ENCODE data around the gene RTL1. TPM values are rescaled to one million over a fixed set of nuclear protein-coding genes. Genes with fewer than 3 reads are reported as not detected.

The RTL1 gene
- total RNA-seq, 1 experiment from 2014 or later, result not detected

- DNase-seq (ENCODE audit: extremely low read depth, low read depth), result no peak
Observed at GRCh38 chr14:100836941-100837804, 66.3 kb downstream of the RTL1 start.

GRCh38 chr14:100836311-100836805, 67.2 kb downstream of the RTL1 start:
- no peak for DNase-seq (ENCODE audit: extremely low read depth, low read depth)

DNA sequence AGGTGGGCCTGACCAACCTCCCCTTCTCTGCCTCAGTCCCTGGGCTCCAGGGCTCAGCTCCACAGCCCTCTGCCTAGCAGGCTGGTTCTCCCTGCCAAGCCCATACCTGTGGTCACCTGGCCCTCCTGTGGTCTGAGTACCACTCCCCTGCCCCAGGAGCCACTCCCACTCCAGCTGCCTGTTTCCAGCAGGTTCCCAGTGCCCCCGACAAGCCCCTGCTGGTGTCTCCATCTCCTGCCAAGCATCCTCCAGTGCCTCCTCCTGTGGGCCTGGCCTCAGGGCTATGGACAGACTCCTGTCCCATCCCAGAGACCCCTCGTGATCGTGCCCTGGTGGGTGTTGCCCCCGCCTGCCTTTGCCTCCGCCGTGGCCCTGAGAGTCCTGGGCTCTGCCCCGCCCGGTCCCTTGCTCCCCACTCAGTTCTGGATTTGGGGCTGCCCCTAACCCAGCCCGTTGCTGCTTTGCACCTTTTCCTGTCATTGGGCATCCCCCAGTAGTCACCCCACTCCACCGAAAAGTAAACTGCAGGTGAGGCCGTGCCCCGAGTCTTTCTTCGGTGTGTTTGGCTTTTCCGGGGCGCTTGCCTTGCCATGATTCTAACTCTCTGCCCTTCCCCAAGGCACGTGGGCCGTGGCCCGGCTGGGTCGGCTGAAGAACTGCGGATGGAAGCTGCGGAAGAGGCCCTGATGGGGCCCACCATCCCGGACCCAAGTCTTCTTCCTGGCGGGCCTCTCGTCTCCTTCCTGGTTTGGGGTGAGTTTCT, 67.8 kb downstream of the RTL1 start:
- no peak for DNase-seq (ENCODE audit: extremely low read depth, low read depth)

DNA sequence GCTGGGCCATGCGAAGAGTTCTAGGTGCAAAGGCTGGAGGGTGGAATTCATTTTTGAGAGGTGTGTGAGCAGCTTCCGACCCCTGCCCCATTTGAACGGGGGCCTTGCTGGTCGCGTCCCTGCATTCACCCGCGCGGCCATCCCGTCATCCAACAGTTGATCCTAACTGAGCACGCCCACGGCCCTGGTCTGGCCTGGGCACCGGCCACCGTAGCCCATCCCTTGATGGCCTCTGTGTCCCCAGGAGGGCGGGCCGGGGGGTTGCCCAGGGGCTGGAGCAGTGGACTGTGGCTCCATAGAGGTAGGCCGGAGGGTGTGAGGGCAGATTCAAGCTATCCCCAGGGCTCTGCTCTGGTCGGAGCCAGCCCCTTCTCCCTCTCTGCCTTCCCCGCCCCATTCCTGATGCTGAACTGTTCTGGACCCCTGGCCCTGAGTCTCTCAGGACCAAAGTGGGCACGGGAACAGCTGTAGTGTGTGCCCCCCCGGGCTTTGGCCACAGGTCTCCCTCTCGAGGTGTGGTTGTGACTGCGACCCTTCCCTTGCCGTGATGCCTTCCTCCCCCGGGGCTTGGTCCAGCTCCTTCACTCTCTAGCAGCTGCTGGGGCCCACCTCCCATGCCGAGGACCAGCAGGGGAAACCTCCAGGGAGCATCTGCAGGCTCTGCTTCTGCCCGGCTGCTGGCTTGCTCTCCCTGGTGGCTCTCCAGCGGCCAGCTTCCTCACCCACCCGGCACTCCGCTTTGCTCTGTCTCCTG, 68.6 kb downstream of the RTL1 start:
- DNase-seq (ENCODE audit: extremely low read depth, low read depth), result no peak

DNA sequence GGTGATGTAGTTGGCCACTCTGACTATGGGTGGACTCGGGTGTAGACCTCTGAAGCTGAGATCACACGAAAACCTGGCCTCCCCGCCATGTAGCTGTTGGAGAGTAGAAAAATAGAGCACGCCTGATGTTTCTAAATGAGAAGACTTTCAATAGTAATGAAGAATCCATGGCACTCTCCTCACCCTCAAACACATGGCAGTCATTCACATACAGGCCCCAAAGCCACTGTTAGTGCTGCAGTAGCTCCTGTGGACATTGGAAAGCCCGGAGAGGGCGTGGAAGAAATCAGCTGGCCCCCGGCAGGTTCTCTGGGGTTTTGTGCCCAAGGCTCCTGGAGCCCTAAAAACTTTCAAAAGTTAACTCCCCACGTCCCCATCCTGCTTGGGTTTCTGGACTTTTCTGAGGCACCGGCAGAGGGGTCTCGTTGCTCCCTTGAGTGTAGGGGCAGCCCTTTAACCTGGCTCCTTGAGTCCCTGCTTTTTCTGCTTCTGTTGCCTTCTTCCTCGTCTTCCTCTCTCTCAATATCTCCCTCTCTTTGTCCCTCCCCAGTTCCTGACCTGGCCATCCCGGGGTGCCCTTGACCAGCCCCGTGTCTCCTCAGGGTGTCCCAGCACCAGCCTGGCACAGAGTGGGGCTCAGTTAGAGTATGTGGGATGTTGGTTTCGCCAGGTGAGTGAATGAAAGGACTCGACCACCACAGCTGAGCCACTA, 69.3 kb downstream of the RTL1 start:
- no peak for DNase-seq (ENCODE audit: extremely low read depth, low read depth)

- DNase-seq (ENCODE audit: extremely low read depth, low read depth), result no peak
Observed at GRCh38 chr14:100832311-100832960, 71.1 kb downstream of the RTL1 start.

DNA sequence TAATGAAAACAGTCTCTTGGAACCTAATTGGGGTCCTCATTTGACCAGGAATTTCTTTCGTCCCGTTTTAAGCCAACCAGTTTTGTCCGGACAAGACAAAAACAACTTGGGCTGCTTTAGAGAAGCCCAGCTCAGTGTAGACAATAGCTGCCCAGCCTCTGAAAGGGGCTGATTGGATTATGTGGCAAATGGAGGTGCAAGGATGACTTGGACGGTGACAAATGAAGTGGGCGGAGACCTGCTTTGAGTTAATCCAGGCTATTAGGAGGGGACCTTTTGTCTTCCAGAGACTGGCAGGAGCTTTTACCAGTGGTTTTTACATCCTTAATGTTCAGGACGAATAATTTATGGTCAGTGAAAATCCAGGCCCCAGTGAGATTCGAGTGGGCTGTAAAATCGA, 72.8 kb downstream of the RTL1 start:
- no peak for DNase-seq (ENCODE audit: extremely low read depth, low read depth)

Small RNAs within 50 kb of the gene (small RNA-seq; reads per million reads assigned to genes)
- gene MIR127, result 0 reads per million in 2 experiments
- gene MIR136, result 0 reads per million in 2 experiments
- gene MIR337, result 0 reads per million in 2 experiments
- gene MIR370, result 0 reads per million in 2 experiments
- 0 reads per million in 2 experiments for gene MIR431
- 0 reads per million in 2 experiments for gene MIR432
- gene MIR433, result 0 reads per million in 2 experiments
- 0 reads per million in 2 experiments for gene MIR493
- 0 reads per million in 2 experiments for gene RF02145
- 0 reads per million in 2 experiments for gene SNORD112
- 0 reads per million in 2 experiments for gene SNORD113-1
- 0 reads per million in 2 experiments for gene SNORD113-2
- 0 reads per million in 2 experiments for gene SNORD113-3
- gene SNORD113-4, result 0 reads per million in 2 experiments
- 0 to 0.02 reads per million in 2 experiments for gene SNORD113-5
- 0 reads per million in 2 experiments for gene SNORD113-6
- gene SNORD113-7, result 0 to 0.06 reads per million in 2 experiments
- gene SNORD113-8, result 0 reads per million in 2 experiments
- gene SNORD113-9, result 0 reads per million in 2 experiments
- gene SNORD114-1, result 0 to 0.02 reads per million in 2 experiments
- 0 reads per million in 2 experiments for gene SNORD114-2
- 0.06 to 0.60 reads per million in 2 experiments for gene SNORD114-3

Other genes starting within 250 kb of the RTL1 start
- gene DLK1, start 176.8 kb downstream of the RTL1 start, total RNA-seq (2014; rRNA removed; shearing (Covaris generic)), result not detected in 2 replicates
- 0.69 TPM in 1 of 2 replicates, not detected in the other for gene MEG3, start 77.6 kb downstream of the RTL1 start, total RNA-seq (2014; rRNA removed; shearing (Covaris generic))